ENCODE measurements around the gene EEFSEC.

EEFSEC gene

GRCh38 chr3:128153156-128154041 lies at the start of gene EEFSEC:
EEFSEC (plus strand) TSS chr3:128153481; CDS start chr3:128153508, 27 bp downstream.
- DNase-seq (ENCODE audit: low read depth) = peak; percentile 31

- no peak for DNase-seq (ENCODE audit: low read depth)
Measured at GRCh38 chr3:128107834-128108233, 45.4 kb upstream of the EEFSEC start.

GRCh38 chr3:128111147-128111546 lies 42.1 kb upstream of the EEFSEC start:
- DNase-seq (ENCODE audit: low read depth) = no peak

GRCh38 chr3:128112357-128112968 lies 40.8 kb upstream of the EEFSEC start:
- DNase-seq (ENCODE audit: low read depth) = peak; percentile 71

- DNase-seq (ENCODE audit: low read depth) = no peak
Measured at GRCh38 chr3:128113817-128114794, 39.2 kb upstream of the EEFSEC start.

GRCh38 chr3:128122013-128122412 lies 31.3 kb upstream of the EEFSEC start:
- no peak for DNase-seq (ENCODE audit: low read depth)

GRCh38 chr3:128123156-128123537 lies 30.1 kb upstream of the EEFSEC start:
- no peak for DNase-seq (ENCODE audit: low read depth)

GRCh38 chr3:128123538-128124368 lies 29.5 kb upstream of the EEFSEC start, which contains the start of gene RUVBL1:
RUVBL1 (minus strand) TSS chr3:128123812; CDS start chr3:128123724, 88 bp downstream.
- peak; percentile 85 for DNase-seq (ENCODE audit: low read depth)

- no peak for DNase-seq (ENCODE audit: low read depth)
Measured at GRCh38 chr3:128127236-128127635, 26.0 kb upstream of the EEFSEC start.

GRCh38 chr3:128128251-128128650 lies 25.0 kb upstream of the EEFSEC start:
- DNase-seq (ENCODE audit: low read depth) = no peak

- DNase-seq (ENCODE audit: low read depth) = no peak
Measured at GRCh38 chr3:128131897-128132646, 21.2 kb upstream of the EEFSEC start.

- no peak for DNase-seq (ENCODE audit: low read depth)
Measured at GRCh38 chr3:128133273-128133883, 19.9 kb upstream of the EEFSEC start.

GRCh38 chr3:128143496-128143895 lies 9.8 kb upstream of the EEFSEC start:
- peak; percentile 5 for DNase-seq (ENCODE audit: low read depth)

- no peak for DNase-seq (ENCODE audit: low read depth)
Measured at GRCh38 chr3:128144512-128145187, 8.6 kb upstream of the EEFSEC start.

GRCh38 chr3:128145279-128145678 lies 8.0 kb upstream of the EEFSEC start:
- no peak for DNase-seq (ENCODE audit: low read depth)

GRCh38 chr3:128146201-128146600 lies 7.1 kb upstream of the EEFSEC start:
- DNase-seq (ENCODE audit: low read depth) = no peak

GRCh38 chr3:128149650-128150049 lies 3.6 kb upstream of the EEFSEC start:
- DNase-seq (ENCODE audit: low read depth) = no peak

- DNase-seq (ENCODE audit: low read depth) = no peak
Measured at GRCh38 chr3:128151758-128152274, 1.5 kb upstream of the EEFSEC start.
